ENCODE results near the gene NSUN4.
"Not testable (repeated sequence)": the region's sequence is repeated elsewhere in the genome, so short reads cannot be mapped to it uniquely, and the experiment has no call there.

GRCh38 chr1:46329807-46330206 lies 10.8 kb upstream of the NSUN4 start:
- TF ChIP-seq SUZ12 (IDR thresholded peaks at IDR 0.05; ENCODE audit: extremely low read depth, insufficient read depth, insufficient read length); YY1 (IDR thresholded peaks at IDR 0.05; ENCODE audit: insufficient read depth, insufficient read length): not testable (repeated sequence)
